ENCODE measurements around the gene PHACTR3. TPM values are rescaled to one million over a fixed set of nuclear protein-coding genes. Genes with fewer than 3 reads are reported as not detected.

The PHACTR3 gene
- total RNA-seq, 6 experiments from 2014 or later, result 0.12 to 0.35 (median 0.23) TPM; not detected in 2

DNA sequence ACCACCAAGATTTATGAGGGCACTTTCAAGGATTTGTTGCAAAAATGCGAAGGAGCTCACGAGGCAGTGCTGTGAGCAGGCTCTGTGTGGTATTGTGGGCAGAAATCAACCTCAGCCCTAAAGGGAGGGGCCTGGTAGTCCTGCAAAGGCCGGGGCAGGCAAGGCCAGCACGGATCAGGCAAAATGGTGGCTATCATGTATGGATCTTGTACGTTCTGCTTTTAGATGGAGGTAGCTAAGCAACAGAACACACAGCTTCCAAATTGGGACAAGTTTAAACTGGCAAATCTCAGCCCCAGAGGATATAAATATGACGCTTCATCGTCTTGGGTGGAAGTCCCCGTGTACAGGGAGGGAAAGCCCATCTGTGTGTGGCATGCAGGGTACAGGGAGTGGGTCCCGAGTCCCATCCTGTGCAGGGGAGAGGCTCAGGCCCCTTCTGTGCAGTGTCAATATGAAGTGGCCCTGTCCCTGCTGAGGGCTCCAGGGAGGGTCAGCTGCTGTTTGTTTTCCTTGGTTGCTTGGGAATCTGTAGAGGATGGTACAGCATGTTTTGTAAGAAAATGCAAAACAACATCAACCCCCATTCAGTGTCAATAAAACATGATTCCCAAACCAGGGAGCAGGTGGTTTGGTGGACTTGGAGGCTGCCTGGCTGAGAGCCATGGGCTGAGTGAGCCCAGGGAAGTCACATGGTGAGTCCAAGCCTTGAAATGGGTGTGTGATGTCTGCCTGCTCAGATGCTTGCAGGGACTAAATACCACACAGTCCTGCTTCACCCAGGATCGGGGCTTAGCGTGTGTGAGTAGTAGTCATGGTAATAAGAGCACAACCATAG is 216.1 kb downstream of the PHACTR3 start:
- ATAC-seq, result no peak
- Histone ChIP-seq H3K27me3 (no peaks in the 10 kb centered on the region), H3K4me3 (no peak overlapping the region), H3K36me3 (no peaks in the 10 kb centered on the region), H3K27ac (no peak overlapping the region), H3K9me3 (no peaks in the 10 kb centered on the region), H3K4me1 (no peaks in the 10 kb centered on the region)
- no peak for DNase-seq
- no peak for TF ChIP-seq POLR2A (IDR thresholded peaks at IDR 0.05)
- TF ChIP-seq, protein P1, sequence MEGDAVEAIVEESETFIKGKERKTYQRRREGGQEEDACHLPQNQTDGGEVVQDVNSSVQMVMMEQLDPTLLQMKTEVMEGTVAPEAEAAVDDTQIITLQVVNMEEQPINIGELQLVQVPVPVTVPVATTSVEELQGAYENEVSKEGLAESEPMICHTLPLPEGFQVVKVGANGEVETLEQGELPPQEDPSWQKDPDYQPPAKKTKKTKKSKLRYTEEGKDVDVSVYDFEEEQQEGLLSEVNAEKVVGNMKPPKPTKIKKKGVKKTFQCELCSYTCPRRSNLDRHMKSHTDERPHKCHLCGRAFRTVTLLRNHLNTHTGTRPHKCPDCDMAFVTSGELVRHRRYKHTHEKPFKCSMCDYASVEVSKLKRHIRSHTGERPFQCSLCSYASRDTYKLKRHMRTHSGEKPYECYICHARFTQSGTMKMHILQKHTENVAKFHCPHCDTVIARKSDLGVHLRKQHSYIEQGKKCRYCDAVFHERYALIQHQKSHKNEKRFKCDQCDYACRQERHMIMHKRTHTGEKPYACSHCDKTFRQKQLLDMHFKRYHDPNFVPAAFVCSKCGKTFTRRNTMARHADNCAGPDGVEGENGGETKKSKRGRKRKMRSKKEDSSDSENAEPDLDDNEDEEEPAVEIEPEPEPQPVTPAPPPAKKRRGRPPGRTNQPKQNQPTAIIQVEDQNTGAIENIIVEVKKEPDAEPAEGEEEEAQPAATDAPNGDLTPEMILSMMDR (IDR thresholded peaks at IDR 0.05), result no peak
- intact Hi-C loops (cut with DNase I), result no loop called here
- WGBS (ENCODE audit: insufficient coverage, low coverage, low lambda C conversion rate, missing lambda C conversion rate), result 51% methylated on average over 4 of the region's 11 CpGs

- WGBS (ENCODE audit: insufficient coverage, low coverage, low lambda C conversion rate, missing lambda C conversion rate), result 70% methylated on average over 2 of the region's 7 CpGs
- no peak for TF ChIP-seq POLR2A (IDR thresholded peaks at IDR 0.05)
- TF ChIP-seq, protein P1 (IDR thresholded peaks at IDR 0.05), result no peak
- Histone ChIP-seq H3K27me3 (no peaks in the 10 kb centered on the region), H3K4me1 (no peaks in the 10 kb centered on the region), H3K4me3 (no peak overlapping the region), H3K27ac (no peak overlapping the region), H3K36me3 (no peaks in the 10 kb centered on the region), H3K9me3 (no peaks in the 10 kb centered on the region)
- ATAC-seq (no peak), DNase-seq (no peak)
- intact Hi-C loops (cut with DNase I), result no loop called here
Measured at GRCh38 chr20:59821201-59821600, 216.9 kb downstream of the PHACTR3 start.

GRCh38 chr20:59821788-59822187 is 217.4 kb downstream of the PHACTR3 start:
- H3K4me3 ChIP-seq, result no peak overlapping the region
- 63% methylated on average over 14 of the region's 19 CpGs for WGBS (ENCODE audit: insufficient coverage, low coverage, low lambda C conversion rate, missing lambda C conversion rate)
- intact Hi-C loops (cut with DNase I), result no loop called here
- H3K27ac ChIP-seq, result no peak overlapping the region
- H3K36me3 ChIP-seq, result no peaks in the 10 kb centered on the region
- no peak for DNase-seq
- H3K9me3 ChIP-seq, result no peaks in the 10 kb centered on the region
- no peak for TF ChIP-seq POLR2A (IDR thresholded peaks at IDR 0.05)
- TF ChIP-seq, protein P1 (IDR thresholded peaks at IDR 0.05), result no peak
- no peaks in the 10 kb centered on the region for H3K27me3 ChIP-seq
- no peaks in the 10 kb centered on the region for H3K4me1 ChIP-seq
- ATAC-seq, result no peak

- 60% methylated on average over 10 of the region's 21 CpGs for WGBS (ENCODE audit: insufficient coverage, low coverage, low lambda C conversion rate, missing lambda C conversion rate)
- Histone ChIP-seq H3K4me1 (no peaks in the 10 kb centered on the region), H3K27ac (no peak overlapping the region), H3K36me3 (no peaks in the 10 kb centered on the region), H3K27me3 (no peaks in the 10 kb centered on the region), H3K9me3 (no peaks in the 10 kb centered on the region), H3K4me3 (no peak overlapping the region)
- no peak for ATAC-seq
- intact Hi-C loops (cut with DNase I), result no loop called here
- TF ChIP-seq, protein P1 (IDR thresholded peaks at IDR 0.05), result no peak
- no peak for TF ChIP-seq POLR2A (IDR thresholded peaks at IDR 0.05)
- no peak for DNase-seq
Measured at GRCh38 chr20:59822291-59823029, 218.1 kb downstream of the PHACTR3 start.

All from right lobe of liver (tissue), 6 donors.